Neural cell (in vitro differentiated cells): Measurements from ENCODE around the gene ZCCHC3. TPM values are rescaled to one million over a fixed set of nuclear protein-coding genes. Genes with fewer than 3 reads are reported as not detected.

Experiments
- H2AFZ ChIP-seq: fragments of 200-600, 300-800 bp; sonication (generic), shearing (Covaris generic); 2 replicates; pipeline ENCODE4 v1.6.0; 2014; ENCODE audit warnings: low read depth, mild to moderate bottlenecking, antibody characterized with exemption, low read length, moderate library complexity
- H3F3A ChIP-seq: fragments of 200-600 bp; shearing (Covaris generic); 2 replicates; pipeline ENCODE4 v1.6.1; 2016; ENCODE audit warnings: mild to moderate bottlenecking, moderate library complexity, mixed read lengths, antibody characterized with exemption, low read length; ENCODE audit not compliant: insufficient read depth, poor library complexity, severe bottlenecking
- H3K27ac ChIP-seq: fragments of 200-600, 300-800 bp; sonication (generic), shearing (Covaris generic); 2 replicates; pipeline ENCODE4 v1.5.1; 2014; ENCODE audit warnings: mild to moderate bottlenecking, low read length, moderate library complexity
- H3K27me3 ChIP-seq: fragments of 300-800, 200-600 bp; sonication (generic), shearing (Covaris generic); 2 replicates; pipeline ENCODE4 v1.6.0; 2014; ENCODE audit warnings: mild to moderate bottlenecking, low read depth, low read length, moderate library complexity; ENCODE audit not compliant: insufficient read depth
- H3K36me3 ChIP-seq: fragments of 300-800, 200-600 bp; sonication (generic), shearing (Covaris generic); 2 replicates; pipeline ENCODE4 v1.5.1; 2014; ENCODE audit warnings: mild to moderate bottlenecking, antibody characterized with exemption, low read length, moderate library complexity; ENCODE audit not compliant: insufficient read depth
- H3K4me2 ChIP-seq: fragments of 300-800, 200-600 bp; sonication (generic), shearing (Covaris generic); 2 replicates; pipeline ENCODE4 v1.6.0; 2014; ENCODE audit warnings: mild to moderate bottlenecking, low read length
- H3K4me3 ChIP-seq: fragments of 300-800, 200-600 bp; sonication (generic), shearing (Covaris generic); 2 replicates; pipeline ENCODE4 v1.5.1; 2014; ENCODE audit warnings: mild to moderate bottlenecking, low read length, moderate library complexity
- H3K79me2 ChIP-seq: fragments of 200-600 bp; shearing (Covaris generic); replicated peaks from 2 replicates; pipeline ENCODE4 v1.6.0; 2014; ENCODE audit warnings: mild to moderate bottlenecking, low read length, moderate library complexity; ENCODE audit not compliant: insufficient read depth
- H3K9ac ChIP-seq: fragments of 300-800, 200-600 bp; sonication (generic), shearing (Covaris generic); 2 replicates; pipeline ENCODE4 v1.6.1; 2016; ENCODE audit warnings: mild to moderate bottlenecking, low read length, mixed read lengths
- H3K9me2 ChIP-seq: fragments of 200-600 bp; shearing (Covaris generic); 2 replicates; pipeline ENCODE4 v1.6.1; 2016; ENCODE audit warnings: mild to moderate bottlenecking, low read length, mixed read lengths; ENCODE audit not compliant: insufficient read depth
- H3K9me3 ChIP-seq: fragments of 200-600, 300-800 bp; sonication (generic), shearing (Covaris generic); 2 replicates; pipeline ENCODE4 v1.6.1; 2016; ENCODE audit warnings: mild to moderate bottlenecking, mixed run types, low read length, moderate library complexity, mixed read lengths
- H4K20me1 ChIP-seq: fragments of 200-600 bp; shearing (Covaris generic); 2 replicates; pipeline ENCODE4 v1.6.1; 2016; ENCODE audit warnings: mild to moderate bottlenecking, mixed run types; ENCODE audit not compliant: insufficient read depth
- EP300 ChIP-seq: fragments of 450-650 bp; conservative IDR thresholded peaks from 2 replicates; pipeline ENCODE4 v1.6.1; 2014; ENCODE audit warnings: antibody characterized with exemption, mild to moderate bottlenecking, moderate library complexity; ENCODE audit not compliant: poor library complexity, severe bottlenecking
- EZH2 ChIP-seq: fragments of 200-600, 300-800 bp; shearing (Covaris generic), sonication (generic); IDR thresholded peaks from 2 replicates; pipeline ENCODE4 v1.6.1; 2014; ENCODE audit warnings: antibody characterized with exemption, low read length, borderline replicate concordance, mild to moderate bottlenecking; ENCODE audit not compliant: insufficient read depth, poor library complexity, severe bottlenecking
- MXI1 ChIP-seq: fragments of 450-650 bp; conservative IDR thresholded peaks from 2 replicates; pipeline ENCODE4 v1.6.1; 2014; ENCODE audit warnings: antibody characterized with exemption, mild to moderate bottlenecking; ENCODE audit not compliant: poor library complexity, severe bottlenecking
- POLR2AphosphoS5 ChIP-seq: IDR thresholded peaks from 2 replicates; pipeline ENCODE4 v1.6.1; 2012
- RAD21 ChIP-seq: fragments of 450-650 bp; conservative IDR thresholded peaks from 2 replicates; pipeline ENCODE4 v1.6.1; 2014; ENCODE audit warnings: antibody characterized with exemption, mild to moderate bottlenecking, moderate library complexity
- SMC3 ChIP-seq: fragments of 450-650 bp; conservative IDR thresholded peaks from 2 replicates; pipeline ENCODE4 v1.6.1; 2014; ENCODE audit warnings: antibody characterized with exemption, mild to moderate bottlenecking, moderate library complexity; ENCODE audit not compliant: poor library complexity
- TAF1 ChIP-seq: IDR thresholded peaks from 2 replicates; pipeline ENCODE4 v1.6.1; 2012; ENCODE audit warnings: low read depth
- polyA plus RNA-seq: library from polyadenylated mRNA; depleted of rRNA; stranded (reverse); fragments of >200 nt; gene quantifications from 2 replicates; pipeline ENCODE4 v1.2.3, GENCODE V29; 2014
- TF ChIP-seq, protein P1 (sequence below): IDR thresholded peaks from 2 replicates; pipeline ENCODE4 v1.6.1; 2012; ENCODE audit warnings: borderline replicate concordance
- TF ChIP-seq, protein P2 (sequence below): fragments of 450-650 bp; IDR thresholded peaks from 2 replicates; pipeline ENCODE4 v1.5.1; 2014; ENCODE audit warnings: antibody characterized with exemption, mild to moderate bottlenecking, moderate library complexity; ENCODE audit not compliant: poor library complexity, severe bottlenecking

ZCCHC3 gene
- polyA plus RNA-seq, 1 donor from 2014 or later = 15.5 TPM

DNA sequence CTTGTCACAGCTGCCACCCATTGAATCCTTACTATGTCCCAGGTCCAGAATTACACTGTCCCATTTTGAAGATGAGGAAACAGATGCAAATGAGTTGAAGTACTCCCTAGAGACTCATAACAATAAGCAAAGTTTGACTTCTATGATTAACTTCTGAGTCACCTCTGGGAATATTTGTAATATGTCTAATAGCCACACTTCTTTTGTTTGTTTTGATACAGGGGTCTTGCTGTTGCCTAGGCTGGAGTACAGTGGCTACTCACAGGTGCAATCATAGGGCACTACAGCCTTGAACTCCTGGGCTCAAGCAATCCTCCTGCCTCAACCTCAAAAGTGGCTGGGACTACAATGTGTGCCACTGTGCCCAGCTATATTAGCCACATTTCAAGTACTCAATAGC, 16.6 kb downstream of the ZCCHC3 start:
- Histone ChIP-seq H3K9me2 (no peaks in the 10 kb centered on the region), H4K20me1 (no peaks in the 10 kb centered on the region), H3K9ac (no peak overlapping the region), H2AFZ (no peak overlapping the region), H3K36me3 (no peaks in the 10 kb centered on the region), H3K4me3 (no peak overlapping the region), H3K27ac (no peak overlapping the region), H3K9me3 (no peaks in the 10 kb centered on the region), H3K4me2 (no peak overlapping the region), H3K79me2 (no peaks in the 10 kb centered on the region), H3K27me3 (no peaks in the 10 kb centered on the region), H3F3A (peaks cover 11% of the 10 kb centered on the region)
- TF ChIP-seq POLR2AphosphoS5 = no peak
- TF ChIP-seq, protein P1, sequence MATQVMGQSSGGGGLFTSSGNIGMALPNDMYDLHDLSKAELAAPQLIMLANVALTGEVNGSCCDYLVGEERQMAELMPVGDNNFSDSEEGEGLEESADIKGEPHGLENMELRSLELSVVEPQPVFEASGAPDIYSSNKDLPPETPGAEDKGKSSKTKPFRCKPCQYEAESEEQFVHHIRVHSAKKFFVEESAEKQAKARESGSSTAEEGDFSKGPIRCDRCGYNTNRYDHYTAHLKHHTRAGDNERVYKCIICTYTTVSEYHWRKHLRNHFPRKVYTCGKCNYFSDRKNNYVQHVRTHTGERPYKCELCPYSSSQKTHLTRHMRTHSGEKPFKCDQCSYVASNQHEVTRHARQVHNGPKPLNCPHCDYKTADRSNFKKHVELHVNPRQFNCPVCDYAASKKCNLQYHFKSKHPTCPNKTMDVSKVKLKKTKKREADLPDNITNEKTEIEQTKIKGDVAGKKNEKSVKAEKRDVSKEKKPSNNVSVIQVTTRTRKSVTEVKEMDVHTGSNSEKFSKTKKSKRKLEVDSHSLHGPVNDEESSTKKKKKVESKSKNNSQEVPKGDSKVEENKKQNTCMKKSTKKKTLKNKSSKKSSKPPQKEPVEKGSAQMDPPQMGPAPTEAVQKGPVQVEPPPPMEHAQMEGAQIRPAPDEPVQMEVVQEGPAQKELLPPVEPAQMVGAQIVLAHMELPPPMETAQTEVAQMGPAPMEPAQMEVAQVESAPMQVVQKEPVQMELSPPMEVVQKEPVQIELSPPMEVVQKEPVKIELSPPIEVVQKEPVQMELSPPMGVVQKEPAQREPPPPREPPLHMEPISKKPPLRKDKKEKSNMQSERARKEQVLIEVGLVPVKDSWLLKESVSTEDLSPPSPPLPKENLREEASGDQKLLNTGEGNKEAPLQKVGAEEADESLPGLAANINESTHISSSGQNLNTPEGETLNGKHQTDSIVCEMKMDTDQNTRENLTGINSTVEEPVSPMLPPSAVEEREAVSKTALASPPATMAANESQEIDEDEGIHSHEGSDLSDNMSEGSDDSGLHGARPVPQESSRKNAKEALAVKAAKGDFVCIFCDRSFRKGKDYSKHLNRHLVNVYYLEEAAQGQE = no peak
- no peak for TF ChIP-seq MXI1
- no peak for TF ChIP-seq EZH2
- TF ChIP-seq TAF1 = no peak
- TF ChIP-seq, protein P2, sequence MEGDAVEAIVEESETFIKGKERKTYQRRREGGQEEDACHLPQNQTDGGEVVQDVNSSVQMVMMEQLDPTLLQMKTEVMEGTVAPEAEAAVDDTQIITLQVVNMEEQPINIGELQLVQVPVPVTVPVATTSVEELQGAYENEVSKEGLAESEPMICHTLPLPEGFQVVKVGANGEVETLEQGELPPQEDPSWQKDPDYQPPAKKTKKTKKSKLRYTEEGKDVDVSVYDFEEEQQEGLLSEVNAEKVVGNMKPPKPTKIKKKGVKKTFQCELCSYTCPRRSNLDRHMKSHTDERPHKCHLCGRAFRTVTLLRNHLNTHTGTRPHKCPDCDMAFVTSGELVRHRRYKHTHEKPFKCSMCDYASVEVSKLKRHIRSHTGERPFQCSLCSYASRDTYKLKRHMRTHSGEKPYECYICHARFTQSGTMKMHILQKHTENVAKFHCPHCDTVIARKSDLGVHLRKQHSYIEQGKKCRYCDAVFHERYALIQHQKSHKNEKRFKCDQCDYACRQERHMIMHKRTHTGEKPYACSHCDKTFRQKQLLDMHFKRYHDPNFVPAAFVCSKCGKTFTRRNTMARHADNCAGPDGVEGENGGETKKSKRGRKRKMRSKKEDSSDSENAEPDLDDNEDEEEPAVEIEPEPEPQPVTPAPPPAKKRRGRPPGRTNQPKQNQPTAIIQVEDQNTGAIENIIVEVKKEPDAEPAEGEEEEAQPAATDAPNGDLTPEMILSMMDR = no peak
- no peak for TF ChIP-seq SMC3
- TF ChIP-seq EP300 = no peak
- TF ChIP-seq RAD21 = no peak

DNA sequence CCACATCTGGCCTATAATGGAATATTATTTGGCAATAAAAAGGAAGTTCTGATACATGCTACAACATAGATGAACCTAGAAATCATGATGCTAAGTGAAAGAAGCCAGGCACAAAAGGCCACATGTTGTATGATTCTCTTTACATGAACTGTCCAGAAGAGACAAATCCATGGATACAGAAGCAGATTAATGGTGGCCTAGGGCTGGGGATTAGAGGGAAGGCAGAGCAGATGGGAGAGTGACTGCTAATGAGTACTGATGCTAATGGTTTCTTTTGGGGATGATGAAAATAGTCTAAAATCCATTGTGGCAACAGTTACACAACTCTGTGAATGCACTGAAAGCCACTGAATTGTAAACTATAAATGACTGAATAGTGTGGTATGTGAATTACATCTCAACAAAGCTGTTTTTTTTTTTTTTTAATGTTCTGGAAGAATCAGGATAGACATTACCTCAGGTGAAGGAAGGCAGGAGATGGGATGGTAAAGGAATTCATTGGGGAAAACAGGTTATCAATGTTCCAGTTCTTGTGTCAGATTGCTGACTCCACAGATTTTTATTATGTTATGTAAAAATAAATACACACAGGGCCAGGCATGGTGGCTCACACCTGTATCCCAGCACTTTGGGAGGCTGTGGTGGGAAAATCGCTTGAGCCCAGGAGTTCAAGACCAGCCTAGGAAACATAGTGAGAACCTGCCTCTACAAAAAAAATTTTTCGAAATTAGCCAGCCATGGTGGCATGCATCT, 19.1 kb downstream of the ZCCHC3 start:
- TF ChIP-seq EZH2 = no peak
- no peak for TF ChIP-seq TAF1
- no peak for TF ChIP-seq EP300
- TF ChIP-seq, protein P1 = no peak
- no peak for TF ChIP-seq MXI1
- TF ChIP-seq RAD21 = no peak
- no peak for TF ChIP-seq POLR2AphosphoS5
- TF ChIP-seq, protein P2 = no peak
- TF ChIP-seq SMC3 = no peak
- Histone ChIP-seq H3K27ac (no peak overlapping the region), H3K9ac (no peak overlapping the region), H3K36me3 (no peaks in the 10 kb centered on the region), H3K4me3 (no peak overlapping the region), H3K27me3 (no peaks in the 10 kb centered on the region), H4K20me1 (no peaks in the 10 kb centered on the region), H3K79me2 (no peaks in the 10 kb centered on the region), H3K4me2 (no peak overlapping the region), H3K9me2 (no peaks in the 10 kb centered on the region), H3F3A (peaks cover 2% of the 10 kb centered on the region), H2AFZ (no peak overlapping the region), H3K9me3 (no peaks in the 10 kb centered on the region)
